IPS-18a (cell line): ENCODE results near the gene PCBP3.

Experiments used
- H3K27ac ChIP-seq: one replicate; pipeline ENCODE4 v1.5.1; 2013; ENCODE audit warnings: low read length
- H3K27me3 ChIP-seq: one replicate; pipeline ENCODE4 v1.6.1; 2013; ENCODE audit warnings: mild to moderate bottlenecking, low read length; ENCODE audit not compliant: control insufficient read depth, insufficient read depth
- H3K36me3 ChIP-seq: one replicate; pipeline ENCODE4 v1.6.1; 2013; ENCODE audit warnings: low read depth, low read length; ENCODE audit not compliant: control insufficient read depth
- H3K4me1 ChIP-seq: one replicate; pipeline ENCODE4 v1.6.1; 2013; ENCODE audit warnings: low read depth, low read length; ENCODE audit not compliant: control insufficient read depth
- H3K4me3 ChIP-seq: one replicate; pipeline ENCODE4 v1.5.1; 2013; ENCODE audit warnings: low read length
- H3K9ac ChIP-seq: one replicate; pipeline ENCODE4 v1.6.1; 2013; ENCODE audit warnings: mild to moderate bottlenecking, low read length, moderate library complexity
- H3K9me3 ChIP-seq: one replicate; pipeline ENCODE4 v1.6.1; 2013; ENCODE audit warnings: low read depth, low read length; ENCODE audit not compliant: control insufficient read depth

PCBP3 gene

DNA sequence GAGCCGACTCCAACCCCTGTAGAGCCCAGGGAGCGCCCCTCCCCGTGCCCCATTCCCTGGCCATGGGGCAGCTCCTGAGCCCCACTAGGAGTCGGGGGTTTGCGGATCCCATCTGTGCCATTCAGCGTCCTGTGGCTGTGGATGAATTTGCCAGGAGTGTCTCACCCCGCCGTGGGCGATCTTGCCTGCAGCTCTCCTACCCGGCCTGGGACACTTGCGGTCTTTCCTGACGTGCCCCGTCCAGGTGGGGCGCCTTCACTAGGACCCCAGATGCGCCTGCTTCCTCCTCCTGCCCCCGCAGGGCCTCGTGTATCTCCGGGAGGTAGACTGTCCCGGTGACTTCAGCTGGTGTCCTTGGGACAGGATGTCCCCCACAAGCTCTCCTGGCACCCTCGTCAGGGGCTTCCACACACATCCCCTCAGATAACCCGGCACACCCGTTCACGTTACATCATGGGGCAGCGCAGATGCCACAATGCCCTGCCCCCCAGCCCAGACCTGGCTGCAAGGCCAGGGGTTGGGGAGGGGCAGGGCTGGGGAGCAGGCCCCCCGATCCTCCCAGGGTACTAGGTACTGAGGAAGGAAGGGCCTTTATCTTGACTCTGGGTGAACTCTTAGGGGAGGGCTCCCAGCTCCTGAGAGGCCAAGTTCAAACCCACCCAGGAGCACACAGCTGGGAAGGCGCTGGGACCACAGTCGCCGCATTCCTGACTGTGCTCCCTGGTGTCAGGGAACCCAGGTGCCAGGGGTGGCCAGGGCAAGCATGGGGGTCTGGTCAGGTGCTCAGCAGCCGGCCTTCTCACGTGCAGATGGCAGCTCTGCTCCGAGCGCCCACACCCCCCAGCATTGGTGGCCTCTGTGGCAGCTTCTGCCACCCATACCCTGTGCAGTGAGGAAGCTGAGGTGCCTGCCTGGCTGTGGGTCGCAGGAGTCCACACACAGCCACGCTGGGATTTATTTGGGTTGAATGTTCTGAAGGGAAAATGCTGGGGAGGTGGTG, 284.6 kb downstream of the PCBP3 start:
- Histone ChIP-seq H3K4me1 (no peaks in the 10 kb centered on the region), H3K9me3 (no peaks in the 10 kb centered on the region), H3K27ac (no peak overlapping the region), H3K36me3 (no peaks in the 10 kb centered on the region), H3K27me3 (peaks cover 8% of the 10 kb centered on the region), H3K4me3 (no peak overlapping the region), H3K9ac (no peak overlapping the region)

DNA sequence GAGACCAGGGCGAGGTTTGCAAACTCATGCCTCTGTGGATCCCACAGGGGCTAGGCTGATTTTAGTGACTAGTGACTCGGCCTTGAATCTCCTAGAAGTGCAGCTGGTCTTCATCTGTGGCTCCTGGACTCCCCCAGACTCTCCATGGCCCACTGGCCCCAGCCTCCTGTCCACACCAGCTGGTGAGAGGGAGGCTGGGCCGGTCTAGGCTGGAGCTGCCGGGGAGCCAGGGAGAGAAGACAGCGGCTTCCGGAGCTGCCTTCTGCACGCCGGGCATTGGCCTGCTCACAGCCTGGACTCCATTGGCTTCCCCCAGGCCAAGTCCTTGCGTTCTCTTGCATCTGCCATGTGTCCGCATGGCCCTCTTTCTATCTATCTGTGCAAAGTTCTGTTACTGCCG, 285.9 kb downstream of the PCBP3 start:
- Histone ChIP-seq H3K27me3 (peaks cover 8% of the 10 kb centered on the region), H3K36me3 (no peaks in the 10 kb centered on the region), H3K4me3 (no peak overlapping the region), H3K4me1 (no peaks in the 10 kb centered on the region), H3K9ac (no peak overlapping the region), H3K9me3 (no peaks in the 10 kb centered on the region), H3K27ac (no peak overlapping the region)

- H3K27me3 ChIP-seq = peaks cover 8% of the 10 kb centered on the region
- H3K36me3 ChIP-seq = no peaks in the 10 kb centered on the region
- H3K9me3 ChIP-seq = peaks cover 2% of the 10 kb centered on the region
- H3K27ac ChIP-seq = no peak overlapping the region
- no peak overlapping the region for H3K4me3 ChIP-seq
- H3K9ac ChIP-seq = no peak overlapping the region
- no peaks in the 10 kb centered on the region for H3K4me1 ChIP-seq
These were observed 286.8 kb downstream of the PCBP3 start for GRCh38 chr21:45930231-45930760.

DNA sequence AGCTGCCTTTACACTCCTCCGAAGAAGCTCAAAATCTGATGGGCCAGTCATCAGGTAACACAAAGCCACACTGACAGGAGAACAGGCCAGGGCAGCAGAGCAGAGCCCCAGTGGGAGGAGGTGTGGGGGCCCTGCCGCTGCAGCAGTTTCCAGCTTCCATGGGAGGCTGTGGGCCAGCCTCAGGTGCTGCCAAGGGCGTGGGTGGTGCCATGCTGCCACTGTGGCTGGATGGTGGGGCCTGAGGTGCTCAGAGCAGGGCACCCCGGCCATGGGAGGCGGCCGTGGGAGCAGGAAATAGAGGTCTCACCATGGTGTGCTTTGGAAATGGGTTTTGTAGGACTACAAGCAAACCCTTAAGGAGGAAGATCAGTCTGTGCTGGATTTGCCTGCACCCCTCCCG, 287.3 kb downstream of the PCBP3 start:
- Histone ChIP-seq H3K27me3 (peaks cover 8% of the 10 kb centered on the region), H3K27ac (no peak overlapping the region)

GRCh38 chr21:45931397-45931969, 288.0 kb downstream of the PCBP3 start:
- no peaks in the 10 kb centered on the region for H3K4me1 ChIP-seq
- no peaks in the 10 kb centered on the region for H3K36me3 ChIP-seq
- H3K27ac ChIP-seq = no peak overlapping the region
- H3K9ac ChIP-seq = no peak overlapping the region
- H3K9me3 ChIP-seq = peaks cover 8% of the 10 kb centered on the region
- H3K4me3 ChIP-seq = no peak overlapping the region
- H3K27me3 ChIP-seq = peaks cover 8% of the 10 kb centered on the region

More for the DNA sequence above, 287.3 kb downstream of the PCBP3 start:
- Histone ChIP-seq H3K36me3 (no peaks in the 10 kb centered on the region), H3K4me1 (no peaks in the 10 kb centered on the region), H3K9me3 (peaks cover 4% of the 10 kb centered on the region), H3K4me3 (no peak overlapping the region), H3K9ac (no peak overlapping the region)

- Histone ChIP-seq H3K27me3 (peaks cover 3% of the 10 kb centered on the region), H3K9me3 (peaks cover 8% of the 10 kb centered on the region), H3K9ac (no peak overlapping the region), H3K27ac (no peak overlapping the region), H3K36me3 (no peaks in the 10 kb centered on the region), H3K4me1 (no peaks in the 10 kb centered on the region), H3K4me3 (no peak overlapping the region)
These were observed 289.5 kb downstream of the PCBP3 start for GRCh38 chr21:45932922-45933502.

DNA sequence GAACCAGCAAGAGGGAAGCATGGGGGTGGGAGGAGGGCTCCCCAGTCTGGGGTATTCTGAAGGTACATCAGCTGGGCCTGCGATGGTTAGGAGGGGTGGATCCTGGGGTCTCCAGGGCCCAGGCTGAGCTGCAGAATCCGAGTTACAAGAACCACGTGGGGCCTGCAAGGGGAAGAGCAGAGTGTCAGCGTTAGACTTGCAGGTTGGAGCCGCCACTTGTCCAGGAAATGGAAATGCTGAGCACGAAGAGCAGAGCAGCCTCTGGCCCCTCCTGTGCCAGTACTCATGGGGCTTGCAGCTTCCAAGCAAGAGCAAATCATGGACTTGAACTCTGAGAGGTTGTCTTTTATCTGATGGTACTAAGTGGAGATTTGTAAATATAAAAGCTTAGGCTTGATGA, 290.6 kb downstream of the PCBP3 start:
- Histone ChIP-seq H3K36me3 (no peaks in the 10 kb centered on the region), H3K4me3 (no peak overlapping the region), H3K9ac (no peak overlapping the region), H3K4me1 (no peaks in the 10 kb centered on the region), H3K27ac (no peak overlapping the region), H3K27me3 (peaks cover 3% of the 10 kb centered on the region), H3K9me3 (peaks cover 8% of the 10 kb centered on the region)

- no peak overlapping the region for H3K4me3 ChIP-seq
- no peak overlapping the region for H3K9ac ChIP-seq
- H3K36me3 ChIP-seq = no peaks in the 10 kb centered on the region
- H3K27me3 ChIP-seq = peaks cover 3% of the 10 kb centered on the region
- H3K9me3 ChIP-seq = peaks cover 8% of the 10 kb centered on the region
- no peak overlapping the region for H3K27ac ChIP-seq
- H3K4me1 ChIP-seq = no peaks in the 10 kb centered on the region
These were observed 291.0 kb downstream of the PCBP3 start for GRCh38 chr21:45934554-45934953.

DNA sequence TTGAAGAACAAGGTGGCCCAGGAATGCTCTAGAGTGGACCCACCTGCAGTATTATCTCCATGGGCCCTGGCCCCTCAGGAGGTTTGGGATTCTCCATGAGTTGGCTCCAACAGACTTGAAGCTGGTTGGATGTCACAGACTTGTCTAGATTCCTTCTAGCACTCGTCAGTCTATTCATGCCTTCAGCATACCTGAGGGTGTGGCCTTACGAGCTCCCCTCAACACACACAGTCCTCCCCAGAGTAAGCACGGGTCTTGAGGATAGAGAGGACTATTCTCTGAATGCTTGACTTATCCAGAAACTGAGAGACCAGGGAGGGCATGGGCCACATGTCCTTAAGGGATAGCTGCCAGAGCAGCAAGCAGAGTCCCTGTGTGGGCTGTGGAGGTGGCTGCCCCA, 292.1 kb downstream of the PCBP3 start:
- peaks cover 8% of the 10 kb centered on the region for H3K9me3 ChIP-seq
- H3K27me3 ChIP-seq = peaks cover 3% of the 10 kb centered on the region
- H3K36me3 ChIP-seq = no peaks in the 10 kb centered on the region
- no peak overlapping the region for H3K4me3 ChIP-seq
- H3K4me1 ChIP-seq = no peaks in the 10 kb centered on the region
- H3K27ac ChIP-seq = no peak overlapping the region
- H3K9ac ChIP-seq = no peak overlapping the region

GRCh38 chr21:45937721-45938452, 294.4 kb downstream of the PCBP3 start:
- Histone ChIP-seq H3K9ac (no peak overlapping the region), H3K27ac (no peak overlapping the region), H3K9me3 (peaks cover 8% of the 10 kb centered on the region), H3K27me3 (no peaks in the 10 kb centered on the region), H3K36me3 (no peaks in the 10 kb centered on the region), H3K4me1 (no peaks in the 10 kb centered on the region), H3K4me3 (no peak overlapping the region)

- Histone ChIP-seq H3K27me3 (no peaks in the 10 kb centered on the region), H3K9ac (no peak overlapping the region), H3K9me3 (peaks cover 8% of the 10 kb centered on the region), H3K4me1 (no peaks in the 10 kb centered on the region), H3K36me3 (no peaks in the 10 kb centered on the region), H3K27ac (no peak overlapping the region), H3K4me3 (no peak overlapping the region)
These were observed 294.9 kb downstream of the PCBP3 start for GRCh38 chr21:45938453-45938755.
